Measurements from ENCODE around the gene SYNJ1.

Gene SYNJ1, protein sequence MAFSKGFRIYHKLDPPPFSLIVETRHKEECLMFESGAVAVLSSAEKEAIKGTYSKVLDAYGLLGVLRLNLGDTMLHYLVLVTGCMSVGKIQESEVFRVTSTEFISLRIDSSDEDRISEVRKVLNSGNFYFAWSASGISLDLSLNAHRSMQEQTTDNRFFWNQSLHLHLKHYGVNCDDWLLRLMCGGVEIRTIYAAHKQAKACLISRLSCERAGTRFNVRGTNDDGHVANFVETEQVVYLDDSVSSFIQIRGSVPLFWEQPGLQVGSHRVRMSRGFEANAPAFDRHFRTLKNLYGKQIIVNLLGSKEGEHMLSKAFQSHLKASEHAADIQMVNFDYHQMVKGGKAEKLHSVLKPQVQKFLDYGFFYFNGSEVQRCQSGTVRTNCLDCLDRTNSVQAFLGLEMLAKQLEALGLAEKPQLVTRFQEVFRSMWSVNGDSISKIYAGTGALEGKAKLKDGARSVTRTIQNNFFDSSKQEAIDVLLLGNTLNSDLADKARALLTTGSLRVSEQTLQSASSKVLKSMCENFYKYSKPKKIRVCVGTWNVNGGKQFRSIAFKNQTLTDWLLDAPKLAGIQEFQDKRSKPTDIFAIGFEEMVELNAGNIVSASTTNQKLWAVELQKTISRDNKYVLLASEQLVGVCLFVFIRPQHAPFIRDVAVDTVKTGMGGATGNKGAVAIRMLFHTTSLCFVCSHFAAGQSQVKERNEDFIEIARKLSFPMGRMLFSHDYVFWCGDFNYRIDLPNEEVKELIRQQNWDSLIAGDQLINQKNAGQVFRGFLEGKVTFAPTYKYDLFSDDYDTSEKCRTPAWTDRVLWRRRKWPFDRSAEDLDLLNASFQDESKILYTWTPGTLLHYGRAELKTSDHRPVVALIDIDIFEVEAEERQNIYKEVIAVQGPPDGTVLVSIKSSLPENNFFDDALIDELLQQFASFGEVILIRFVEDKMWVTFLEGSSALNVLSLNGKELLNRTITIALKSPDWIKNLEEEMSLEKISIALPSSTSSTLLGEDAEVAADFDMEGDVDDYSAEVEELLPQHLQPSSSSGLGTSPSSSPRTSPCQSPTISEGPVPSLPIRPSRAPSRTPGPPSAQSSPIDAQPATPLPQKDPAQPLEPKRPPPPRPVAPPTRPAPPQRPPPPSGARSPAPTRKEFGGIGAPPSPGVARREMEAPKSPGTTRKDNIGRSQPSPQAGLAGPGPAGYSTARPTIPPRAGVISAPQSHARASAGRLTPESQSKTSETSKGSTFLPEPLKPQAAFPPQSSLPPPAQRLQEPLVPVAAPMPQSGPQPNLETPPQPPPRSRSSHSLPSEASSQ (N-terminal part only)

DNA sequence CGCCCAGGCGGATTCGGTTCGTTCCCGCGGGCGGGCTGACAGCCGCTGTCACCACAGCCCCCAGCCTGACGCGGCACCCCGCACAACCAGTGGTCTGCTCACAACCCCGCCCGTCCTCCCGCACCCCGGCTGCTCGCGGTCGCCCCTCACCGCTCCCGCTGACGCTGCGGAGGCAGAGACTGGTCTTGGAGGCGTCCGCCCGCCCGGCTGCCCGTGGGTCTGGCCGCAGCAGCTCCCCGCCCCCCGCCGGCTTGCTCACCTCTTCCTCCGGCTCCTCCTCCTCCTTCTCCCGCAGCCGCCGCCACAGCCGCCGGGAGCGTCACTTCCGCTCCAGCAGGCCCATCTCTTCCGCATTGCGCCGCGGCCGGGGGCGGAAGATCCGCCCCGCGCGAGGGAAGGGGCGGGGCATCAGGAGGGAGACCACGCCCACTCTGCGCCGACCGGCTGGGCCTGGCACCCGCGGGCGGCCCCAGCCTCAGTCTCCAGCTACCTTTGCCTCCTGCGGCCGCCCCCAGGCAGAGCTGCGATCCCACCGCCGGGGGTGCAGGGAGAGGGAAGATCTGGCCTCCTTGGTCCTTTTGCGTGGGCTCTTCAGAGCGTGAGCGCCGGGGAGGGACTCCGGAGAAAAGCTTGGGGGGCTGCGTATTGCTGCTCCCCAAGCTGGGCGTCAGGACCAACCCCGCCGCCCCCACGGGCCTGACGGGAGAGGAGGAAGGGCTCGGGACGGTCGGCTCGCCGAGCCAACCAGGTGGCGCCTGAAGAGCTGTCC, at the start of gene SYNJ1:
Gene SYNJ1 (minus strand): TSS at position 327 of the 769 bp plus-strand sequence. CDS start 1,118 bp downstream, outside the sequence.
- no peak for TF ChIP-seq ZNF274 (IDR thresholded peaks at IDR 0.05; ENCODE audit: low read depth, low read length)
- peak within 1 kb of the TSS; percentile 89 for H3K4me3 ChIP-seq (ENCODE audit: low read length)

DNA sequence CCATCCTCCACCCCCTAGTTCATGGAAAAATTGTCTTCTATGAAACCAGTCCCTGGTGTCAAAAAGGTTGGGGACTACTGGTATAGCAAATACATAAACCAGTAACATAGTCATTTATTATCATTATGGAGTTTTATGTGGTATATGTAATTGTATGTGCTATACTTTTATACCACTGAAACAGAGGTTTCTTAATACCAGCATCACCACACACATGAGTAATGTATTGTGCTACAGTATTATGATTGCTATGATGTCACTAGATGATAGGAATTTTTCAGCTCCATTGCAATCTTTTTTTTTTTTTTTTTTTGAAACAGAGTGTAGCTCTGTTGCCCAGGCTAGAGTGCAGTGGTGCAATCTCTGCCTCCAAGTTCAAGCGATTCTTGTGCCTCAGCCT, 49.5 kb upstream of the SYNJ1 start:
- no peak overlapping the region for H3K4me3 ChIP-seq (ENCODE audit: low read length)
- no peak for TF ChIP-seq ZNF274 (IDR thresholded peaks at IDR 0.05; ENCODE audit: low read depth, low read length)

DNA sequence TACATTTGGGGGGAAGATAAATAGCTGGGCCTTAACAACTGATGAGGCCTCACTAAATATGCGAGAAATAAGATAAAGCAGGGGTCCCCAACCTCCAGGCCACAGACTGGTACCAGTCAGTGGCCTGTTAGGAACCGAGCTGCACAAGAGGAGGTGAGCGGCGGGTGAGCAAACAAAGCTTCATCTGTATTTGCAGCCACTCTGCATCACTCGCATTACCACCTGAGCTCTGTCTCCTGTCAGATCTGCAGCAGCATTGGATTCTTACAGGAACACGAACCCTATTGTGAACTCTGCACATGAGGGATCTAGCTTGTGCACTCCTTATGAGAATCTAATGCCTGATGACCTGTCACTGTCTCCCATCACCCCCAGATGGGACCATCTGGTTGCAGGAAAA, 48.9 kb upstream of the SYNJ1 start:
- no peak overlapping the region for H3K4me3 ChIP-seq (ENCODE audit: low read length)
- no peak for TF ChIP-seq ZNF274 (IDR thresholded peaks at IDR 0.05; ENCODE audit: low read depth, low read length)

DNA sequence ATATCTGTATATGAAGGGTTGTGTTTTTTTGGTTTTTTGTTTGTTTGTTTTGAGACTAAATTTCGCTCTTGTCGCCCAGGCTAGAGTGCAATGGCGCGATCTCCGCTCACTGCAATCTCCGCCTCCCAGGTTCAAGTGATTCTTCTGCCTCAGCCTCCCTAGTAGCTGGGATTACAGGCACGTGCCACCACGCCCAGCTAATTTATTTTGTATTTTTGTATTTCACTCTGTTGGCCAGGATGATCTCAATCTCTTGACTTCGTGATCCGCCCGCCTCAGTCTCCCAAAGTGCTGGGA, 45.2 kb upstream of the SYNJ1 start:
- peak overlapping the region; percentile 90 for H3K4me3 ChIP-seq (ENCODE audit: low read length)

DNA sequence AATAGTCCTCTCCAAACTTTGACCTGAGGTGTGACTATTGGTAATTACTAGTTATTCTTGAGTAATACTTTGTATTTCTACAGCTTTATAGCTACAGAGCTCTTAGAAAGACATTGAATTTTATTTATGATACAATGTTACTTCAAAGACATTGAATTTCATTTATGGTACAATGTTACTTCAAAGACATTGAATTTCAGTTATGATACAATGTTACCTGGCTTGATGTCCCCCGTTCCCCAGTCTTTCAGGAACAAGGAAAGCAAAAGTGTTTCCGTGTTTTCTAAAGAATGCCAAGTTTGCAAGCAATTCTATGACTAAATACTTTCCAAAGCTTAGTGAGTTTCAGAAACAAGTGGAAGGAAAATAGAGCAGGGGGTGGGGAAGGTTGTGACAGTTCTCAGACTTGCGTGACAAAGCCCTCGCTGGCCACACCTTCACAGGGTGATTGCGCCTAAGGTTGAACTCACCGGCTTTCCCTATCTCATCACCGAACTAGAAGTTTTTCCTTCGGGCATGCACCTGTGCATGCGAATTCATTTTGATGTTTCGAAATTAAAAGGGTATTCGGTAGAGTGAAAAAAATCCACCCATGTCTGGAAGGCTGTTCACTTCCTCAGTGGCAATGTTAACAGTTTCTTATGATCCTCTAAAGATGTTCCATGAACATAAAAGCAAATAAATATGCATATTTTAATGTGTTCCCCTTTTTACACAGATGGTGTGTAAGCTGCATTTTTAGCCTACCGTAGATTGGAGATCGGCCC, 44.7 kb upstream of the SYNJ1 start:
- peak overlapping the region; percentile 90 for H3K4me3 ChIP-seq (ENCODE audit: low read length)
- no peak for TF ChIP-seq ZNF274 (IDR thresholded peaks at IDR 0.05; ENCODE audit: low read depth, low read length)

DNA sequence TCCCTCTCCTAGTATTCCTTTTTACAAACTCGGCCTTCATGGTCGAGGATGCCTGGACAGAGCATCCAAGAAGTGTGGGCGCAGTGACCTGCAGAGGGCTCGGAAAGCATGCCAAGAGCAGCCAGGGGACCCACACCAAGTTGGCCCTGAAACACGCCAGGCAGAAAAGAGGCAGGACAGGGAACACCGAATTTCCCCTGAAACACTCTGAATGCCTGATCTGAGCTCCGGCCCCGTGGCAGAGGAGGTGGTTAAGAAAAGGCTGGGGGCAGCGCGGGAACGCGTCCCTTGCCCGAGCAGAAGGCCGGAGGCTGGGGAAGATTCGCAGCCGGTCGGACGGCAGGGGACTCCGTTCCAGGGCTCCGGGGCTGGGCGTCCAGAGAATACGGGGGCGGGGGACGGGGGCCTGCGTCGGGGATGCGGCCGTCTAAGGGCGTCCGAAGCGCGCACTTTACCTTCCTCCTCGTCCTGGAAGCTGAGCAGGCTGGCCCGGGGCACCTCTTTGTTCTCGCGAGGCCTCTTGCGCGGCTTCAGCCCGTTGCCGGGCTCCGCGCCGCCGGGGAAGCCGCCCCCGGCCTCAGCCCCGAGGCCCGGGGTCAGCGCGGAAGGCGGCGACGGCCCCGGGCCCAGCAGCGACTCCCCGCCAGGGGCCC, 43.2 kb upstream of the SYNJ1 start:
- no peak for TF ChIP-seq ZNF274 (IDR thresholded peaks at IDR 0.05; ENCODE audit: low read depth, low read length)

DNA sequence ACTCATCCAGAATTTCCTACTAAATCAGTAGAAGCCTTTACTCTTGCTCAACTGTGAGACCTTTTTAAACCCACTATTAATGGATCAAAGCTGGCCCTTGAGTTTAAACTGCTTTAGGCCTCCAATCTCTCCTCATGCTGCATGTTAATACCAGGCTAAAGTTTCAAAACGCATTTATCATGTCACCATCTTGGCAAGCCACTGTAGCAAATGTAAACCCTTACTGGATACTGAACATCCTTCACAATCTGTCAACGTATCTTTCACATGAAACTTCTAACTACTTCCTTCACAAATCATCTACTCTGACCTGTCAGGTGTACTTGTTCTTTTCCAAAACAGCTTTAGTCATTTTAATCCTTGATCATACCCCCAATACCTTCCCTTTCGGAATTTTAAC, 40.7 kb upstream of the SYNJ1 start:
- no peak for TF ChIP-seq ZNF274 (IDR thresholded peaks at IDR 0.05; ENCODE audit: low read depth, low read length)
- no peak overlapping the region; the same call in 1 of the 2 replicates for H3K4me3 ChIP-seq (ENCODE audit: low read length)

More for the DNA sequence above, 43.2 kb upstream of the SYNJ1 start:
- H3K4me3 ChIP-seq (ENCODE audit: low read length), result peak overlapping the region; percentile 89

DNA sequence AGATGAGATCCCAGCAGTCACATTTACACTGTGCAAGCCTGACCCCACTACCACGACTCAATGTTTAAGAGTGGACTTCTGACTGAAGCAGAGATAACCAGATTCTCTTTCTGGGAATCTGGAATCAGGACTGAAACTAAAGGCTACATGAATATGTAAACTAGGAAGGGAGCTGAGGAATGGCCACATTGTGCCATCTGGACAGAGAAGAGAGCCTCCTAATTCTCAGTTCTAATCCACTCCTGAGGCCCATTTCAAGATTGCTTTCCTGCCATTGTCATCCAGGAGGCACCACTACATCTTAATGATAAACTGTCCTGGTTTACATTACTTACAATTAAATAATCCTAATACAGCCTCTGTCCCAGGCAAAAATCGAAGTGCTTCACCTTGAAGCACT, 37.2 kb upstream of the SYNJ1 start:
- H3K4me3 ChIP-seq (ENCODE audit: low read length), result no peak overlapping the region
- TF ChIP-seq ZNF274 (IDR thresholded peaks at IDR 0.05; ENCODE audit: low read depth, low read length), result no peak

DNA sequence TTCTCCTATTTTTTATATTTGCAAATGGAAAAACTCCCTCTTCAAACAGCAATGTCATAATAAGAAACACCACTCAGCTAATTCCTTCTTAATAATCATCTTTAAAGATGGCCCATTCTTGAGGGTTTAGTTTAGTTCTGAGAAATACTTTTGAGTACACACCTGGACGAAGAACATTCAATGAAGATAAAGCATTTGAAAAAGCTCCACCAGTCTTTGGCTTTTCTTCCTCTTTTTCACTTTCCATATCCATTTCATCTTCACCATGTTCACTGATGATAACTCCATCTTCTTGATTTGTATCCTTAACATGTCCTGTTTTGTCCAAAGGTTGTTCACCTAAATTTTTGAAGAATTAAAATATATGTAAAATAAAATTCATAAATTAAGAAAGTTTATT, 36.4 kb upstream of the SYNJ1 start:
- no peak overlapping the region for H3K4me3 ChIP-seq (ENCODE audit: low read length)
- no peak for TF ChIP-seq ZNF274 (IDR thresholded peaks at IDR 0.05; ENCODE audit: low read depth, low read length)

DNA sequence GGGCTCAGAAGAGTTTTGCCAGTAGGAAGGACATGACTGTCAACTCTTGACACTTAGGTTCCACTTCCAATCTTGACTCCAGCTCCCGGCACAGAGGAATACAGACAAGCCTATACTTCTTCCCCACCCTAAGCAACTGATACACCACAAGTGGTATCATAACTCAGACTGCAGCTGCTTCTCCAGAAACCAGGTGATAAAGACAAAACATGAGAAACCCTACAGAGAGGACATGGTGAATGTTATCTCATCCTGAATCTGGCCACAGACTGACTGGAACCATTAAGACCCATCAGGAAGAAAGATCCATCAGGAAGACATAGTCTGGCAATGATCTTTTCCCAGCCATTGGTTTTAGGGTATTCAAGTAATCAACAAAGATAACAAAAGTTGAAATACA, 30.0 kb upstream of the SYNJ1 start:
- H3K4me3 ChIP-seq (ENCODE audit: low read length), result no peak overlapping the region
- no peak for TF ChIP-seq ZNF274 (IDR thresholded peaks at IDR 0.05; ENCODE audit: low read depth, low read length)

DNA sequence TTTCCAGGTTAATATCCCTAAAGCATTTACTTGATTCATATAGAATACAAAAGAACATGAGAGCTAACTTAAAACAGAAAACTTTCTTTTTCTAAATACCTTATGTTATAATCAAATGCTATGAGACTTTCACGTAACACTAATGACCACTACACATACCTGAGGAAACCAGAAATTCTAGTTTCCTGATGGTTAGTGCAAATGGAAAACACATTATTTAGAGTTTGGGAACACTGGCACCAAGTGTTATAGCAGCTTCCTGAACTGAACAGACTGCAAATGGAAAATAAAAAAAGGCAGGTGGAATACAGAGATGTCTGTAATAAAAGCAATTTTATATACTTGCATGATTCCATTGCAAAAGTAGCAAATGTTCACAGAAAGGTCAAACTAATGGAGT, 28.3 kb upstream of the SYNJ1 start:
- TF ChIP-seq ZNF274 (IDR thresholded peaks at IDR 0.05; ENCODE audit: low read depth, low read length), result no peak
- H3K4me3 ChIP-seq (ENCODE audit: low read length), result no peak overlapping the region

DNA sequence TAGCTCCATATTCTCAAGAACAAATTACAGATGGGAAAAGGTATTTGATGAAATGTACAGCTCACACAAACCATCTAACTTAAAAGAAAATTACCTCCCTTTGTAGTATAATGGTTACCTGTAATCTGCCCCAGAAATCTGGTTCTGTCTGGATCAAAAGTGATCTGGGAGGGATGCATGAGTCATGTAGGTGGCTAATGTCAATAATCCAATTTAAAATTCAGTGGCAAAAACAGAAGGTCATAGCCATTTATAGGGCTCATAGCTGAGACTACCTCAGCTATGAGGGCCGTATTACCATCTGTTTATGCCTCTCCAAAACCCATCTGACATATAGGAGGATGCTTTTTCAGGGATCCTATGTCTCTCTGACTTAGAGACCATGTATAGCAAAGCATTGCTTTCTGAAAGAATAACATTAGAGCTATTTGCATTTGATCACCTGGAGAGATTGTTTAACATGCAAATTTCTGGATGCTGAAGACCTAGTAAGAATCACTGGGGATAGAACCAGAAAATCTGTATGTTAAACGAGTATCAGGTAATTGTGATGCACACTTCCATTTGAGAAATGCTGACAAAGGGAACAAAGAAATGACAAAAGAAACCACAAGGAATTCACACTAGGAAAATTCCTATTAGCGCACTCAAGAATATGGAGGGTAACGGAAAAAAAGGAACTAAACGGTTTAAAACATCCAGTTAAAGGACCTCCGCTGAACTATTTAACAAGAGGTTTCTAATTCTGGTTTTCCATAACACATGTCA, 26.2 kb upstream of the SYNJ1 start:
- TF ChIP-seq ZNF274 (IDR thresholded peaks at IDR 0.05; ENCODE audit: low read depth, low read length), result no peak
- no peak overlapping the region for H3K4me3 ChIP-seq (ENCODE audit: low read length)

Measured in GM08714 (cell line).